Effector CD8-positive, alpha-beta T cell (primary cell): ENCODE measurements around the gene GFRA1.

Experiments used
- DNase-seq: peaks from one replicate; lab custom pipeline; 2025; lab: John Stamatoyannopoulos, UW
- total RNA-seq, 4 experiments: gene quantifications; one replicate each; lab custom pipeline; 2026; lab: John Stamatoyannopoulos, UW

The GFRA1 gene, protein sequence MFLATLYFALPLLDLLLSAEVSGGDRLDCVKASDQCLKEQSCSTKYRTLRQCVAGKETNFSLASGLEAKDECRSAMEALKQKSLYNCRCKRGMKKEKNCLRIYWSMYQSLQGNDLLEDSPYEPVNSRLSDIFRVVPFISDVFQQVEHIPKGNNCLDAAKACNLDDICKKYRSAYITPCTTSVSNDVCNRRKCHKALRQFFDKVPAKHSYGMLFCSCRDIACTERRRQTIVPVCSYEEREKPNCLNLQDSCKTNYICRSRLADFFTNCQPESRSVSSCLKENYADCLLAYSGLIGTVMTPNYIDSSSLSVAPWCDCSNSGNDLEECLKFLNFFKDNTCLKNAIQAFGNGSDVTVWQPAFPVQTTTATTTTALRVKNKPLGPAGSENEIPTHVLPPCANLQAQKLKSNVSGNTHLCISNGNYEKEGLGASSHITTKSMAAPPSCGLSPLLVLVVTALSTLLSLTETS
- total RNA-seq = 0 to 0.72 (median 0.09) reads per million in 4 experiments

DNA sequence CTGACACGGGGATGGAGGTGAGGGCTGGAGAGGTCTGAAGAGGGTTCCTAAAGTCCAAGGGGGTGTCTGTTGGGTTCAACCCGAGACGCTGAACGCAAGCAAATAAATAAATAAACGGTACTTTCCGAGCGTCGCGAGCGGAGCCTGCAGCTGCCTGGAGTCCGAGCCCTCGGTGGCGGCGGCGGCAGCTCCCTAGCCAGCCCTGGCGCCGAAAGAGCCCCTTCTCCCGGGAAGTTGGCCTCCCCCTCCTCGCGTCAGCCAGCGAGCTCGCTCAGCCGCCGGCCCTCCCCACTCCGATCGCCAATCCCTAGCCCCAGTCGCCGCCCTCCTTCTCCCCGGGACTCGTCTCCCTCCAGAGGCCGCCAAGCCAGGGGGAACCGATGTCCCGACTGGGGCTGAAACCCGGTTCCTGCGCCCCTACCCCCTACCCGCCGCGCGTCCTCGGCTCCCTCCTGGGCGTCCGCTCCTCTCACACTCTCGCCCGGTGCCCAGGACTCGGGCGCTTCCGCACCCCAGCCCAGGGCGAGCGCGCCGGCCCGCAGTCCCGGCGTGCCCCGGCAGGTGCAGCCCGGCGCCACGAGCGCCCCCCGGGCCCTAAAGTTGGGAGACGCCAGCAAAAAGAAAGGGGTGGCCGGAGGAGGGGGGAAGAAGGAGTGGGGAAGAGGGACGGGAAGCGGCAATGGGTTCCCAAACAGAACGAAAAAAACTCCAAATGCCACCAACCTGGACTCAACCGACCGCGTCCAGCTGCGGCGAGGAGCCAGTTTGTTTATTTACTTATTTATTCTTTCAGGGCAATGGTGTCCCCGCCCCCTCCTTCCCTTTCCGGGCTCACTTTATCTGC lies at the start of gene GFRA1:
Gene GFRA1 (minus strand): TSS at position 767 of the 844 bp plus-strand sequence. CDS start 1,177 bp downstream, outside the sequence.
- DNase-seq = no peak

DNA sequence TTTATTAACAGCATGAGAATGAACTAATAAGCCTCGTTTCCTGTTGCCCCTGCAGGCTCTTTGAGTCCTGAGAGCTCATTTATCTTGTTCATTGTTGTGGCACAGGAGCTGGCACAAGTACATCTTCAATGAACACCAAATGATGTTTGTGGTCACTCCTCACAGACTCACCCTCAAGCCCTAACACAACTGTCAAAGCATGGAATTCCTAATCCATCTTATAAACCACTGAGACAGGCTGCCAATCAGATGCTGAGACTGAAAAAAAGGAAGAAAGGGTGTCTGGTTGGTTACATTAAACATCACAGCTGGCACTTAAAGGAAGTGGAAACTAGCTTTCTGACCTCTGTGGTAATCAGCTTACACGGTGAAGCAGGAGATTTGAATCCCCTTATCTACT lies 43.5 kb upstream of the GFRA1 start:
- no peak for DNase-seq

DNA sequence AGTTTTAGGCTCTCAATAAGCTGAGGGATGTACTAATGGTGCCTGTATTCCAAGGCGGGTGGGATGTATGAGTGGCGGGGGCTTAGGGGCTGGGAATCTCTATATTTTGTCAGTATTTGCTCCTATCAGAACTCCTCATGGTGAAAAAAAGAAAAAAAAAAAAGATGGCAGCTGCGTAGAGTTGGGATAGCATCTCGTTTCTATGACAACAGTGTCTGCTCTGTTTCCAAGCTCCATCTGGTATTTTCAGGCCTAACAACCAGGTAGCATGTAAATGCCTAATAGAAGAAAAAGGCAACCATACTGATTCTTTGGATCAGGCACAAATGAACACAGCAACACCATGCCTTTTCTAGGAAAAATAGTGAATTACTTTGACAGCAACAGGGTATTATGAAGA lies 39.5 kb upstream of the GFRA1 start:
- DNase-seq = no peak

DNA sequence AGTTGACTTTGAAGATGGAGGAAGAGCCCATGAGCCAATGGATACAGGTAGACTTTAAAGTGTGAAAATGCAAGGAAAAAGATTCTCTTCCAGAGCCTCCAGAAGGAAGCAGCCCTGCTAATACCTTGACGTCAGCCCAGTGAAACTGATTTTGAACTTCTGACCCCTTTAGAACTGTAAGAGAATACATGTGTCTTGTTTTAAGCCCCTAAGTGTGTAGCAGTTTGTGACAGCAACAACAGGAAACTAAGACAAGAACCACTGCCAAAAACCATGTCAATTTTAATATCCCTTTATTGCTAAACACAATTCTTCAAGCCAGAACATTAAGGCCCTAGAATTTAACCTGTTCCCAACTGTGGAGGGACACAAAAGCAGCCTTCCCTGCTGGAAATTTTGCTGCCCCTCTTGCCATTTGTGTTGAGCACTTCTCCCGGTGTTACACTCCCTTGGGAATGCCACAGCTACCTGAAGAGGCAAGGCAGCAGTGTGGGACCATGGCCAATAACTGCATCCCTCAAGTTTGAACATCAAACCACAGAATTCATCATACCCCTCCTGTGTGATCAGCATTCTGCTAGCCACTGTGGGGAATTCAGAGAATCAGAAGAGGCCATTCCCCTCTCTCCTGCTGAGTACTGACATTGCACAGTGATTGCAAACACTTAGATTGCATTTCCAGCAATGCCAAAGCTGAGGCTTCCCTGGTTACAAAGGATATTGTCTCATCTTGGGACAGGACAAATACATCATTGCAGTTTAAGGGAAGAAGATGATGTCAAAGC lies 38.9 kb upstream of the GFRA1 start:
- DNase-seq = no peak

DNA sequence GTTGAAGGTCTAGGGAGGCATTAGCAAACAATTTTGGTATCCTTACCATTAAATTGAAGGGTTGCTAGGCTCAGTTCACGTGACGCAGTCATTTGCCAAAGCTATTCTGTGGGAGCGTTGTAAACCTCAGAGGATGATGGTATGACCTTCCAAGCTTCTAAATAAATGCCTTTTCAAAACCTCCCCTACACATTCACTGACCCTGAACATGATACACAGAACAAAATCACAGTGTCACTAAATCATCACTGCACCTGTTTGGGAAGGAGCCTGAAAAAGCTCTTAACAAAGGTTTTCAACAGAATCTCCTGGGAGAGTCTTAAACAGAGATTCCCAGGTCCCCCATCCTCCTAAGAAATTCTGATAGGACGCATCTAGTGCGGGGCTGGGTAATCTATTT lies 38.0 kb upstream of the GFRA1 start:
- no peak for DNase-seq

DNA sequence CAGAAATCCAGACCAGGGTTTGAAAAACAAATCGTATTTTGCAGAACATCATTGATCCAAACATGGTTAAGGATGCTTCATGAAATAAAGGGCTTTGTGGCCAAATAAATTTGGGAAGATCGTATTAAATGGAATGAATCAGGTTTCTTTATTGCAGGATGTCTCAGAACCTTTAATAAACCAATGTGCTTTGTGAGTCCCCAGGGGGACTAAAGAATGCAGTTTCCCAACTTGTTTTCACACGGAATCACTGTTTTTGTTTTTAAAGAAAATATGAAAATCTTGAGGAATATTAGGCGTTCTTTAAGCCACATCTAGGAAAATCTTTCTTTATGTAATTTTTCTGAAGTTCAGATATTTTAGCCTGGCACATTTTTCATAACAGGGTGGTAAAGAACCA lies 34.4 kb upstream of the GFRA1 start:
- no peak for DNase-seq

DNA sequence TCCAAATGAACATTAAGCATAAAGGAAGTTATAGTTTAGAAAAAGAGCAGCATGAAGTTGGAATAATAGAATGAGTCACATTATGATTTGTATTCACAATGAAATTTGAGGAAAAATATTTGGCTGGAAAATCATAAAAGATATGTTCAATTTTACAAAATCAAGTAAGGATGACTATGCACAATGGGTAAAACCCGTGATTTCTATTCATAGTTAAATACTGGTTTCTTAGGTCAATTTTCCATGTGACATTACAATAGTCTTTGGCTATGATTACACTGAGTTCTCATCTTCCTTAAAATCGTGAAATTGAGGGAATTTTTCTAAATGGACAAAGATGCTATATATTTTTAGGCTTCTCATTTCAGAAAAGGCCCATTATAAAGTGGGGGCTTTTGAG lies 33.8 kb upstream of the GFRA1 start:
- no peak for DNase-seq

DNA sequence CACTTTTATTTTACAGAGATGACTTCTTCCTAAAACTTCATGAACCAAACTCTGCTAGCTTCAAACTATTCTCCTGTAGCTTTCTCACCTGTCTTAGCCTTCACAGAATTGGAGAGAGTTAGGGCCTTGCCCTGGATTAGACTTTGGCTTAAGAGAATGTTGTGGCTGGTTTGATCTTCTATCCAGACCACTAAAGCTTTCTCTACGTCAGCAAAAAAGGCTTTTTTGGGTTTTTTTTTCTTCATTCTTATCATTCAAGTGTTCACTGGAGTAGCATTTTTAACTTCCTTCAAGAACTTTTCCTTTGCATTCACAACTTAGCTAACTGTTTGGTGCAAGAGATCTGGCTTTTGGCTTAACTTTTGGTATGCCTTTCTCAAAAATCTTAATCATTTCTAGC lies 31.9 kb upstream of the GFRA1 start:
- DNase-seq = no peak

DNA sequence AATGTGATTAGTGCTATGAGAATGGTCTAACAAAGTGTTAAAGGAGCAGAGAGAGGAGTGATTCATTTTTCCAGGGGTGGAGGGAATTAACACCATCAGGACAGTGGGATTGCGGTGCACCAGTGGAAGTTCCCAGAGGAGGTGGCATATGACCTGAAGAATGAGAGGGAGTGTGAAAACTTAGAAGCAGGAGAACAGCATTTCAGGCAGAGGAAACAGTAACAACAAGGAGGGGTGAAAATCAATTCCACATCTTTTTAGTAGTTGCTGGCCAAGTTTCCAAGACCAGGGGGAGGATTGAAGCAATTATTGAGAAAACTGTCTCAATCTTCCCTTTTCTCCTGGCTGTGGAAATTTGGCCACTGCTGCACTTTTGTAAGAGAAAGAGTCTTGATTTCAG lies 27.5 kb upstream of the GFRA1 start:
- no peak for DNase-seq

DNA sequence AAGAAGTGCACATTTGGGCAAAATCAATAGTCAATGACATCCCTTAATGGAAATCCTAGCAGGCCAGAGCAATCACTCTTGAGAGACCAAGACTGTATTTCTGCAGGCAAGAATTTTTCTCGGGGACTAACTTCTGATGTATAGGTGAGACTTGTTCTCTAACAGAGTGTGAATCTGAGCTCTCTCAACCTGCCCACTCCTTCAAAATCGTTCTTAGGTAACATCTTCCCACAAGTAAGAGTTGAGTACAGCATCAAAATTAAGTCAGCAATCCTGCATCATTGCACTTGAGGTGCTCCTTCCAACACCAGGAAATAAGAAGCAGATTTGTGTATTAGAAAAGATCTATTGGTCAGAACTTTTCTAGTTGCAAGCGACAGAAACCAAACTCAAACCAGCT lies 25.6 kb upstream of the GFRA1 start:
- no peak for DNase-seq

DNA sequence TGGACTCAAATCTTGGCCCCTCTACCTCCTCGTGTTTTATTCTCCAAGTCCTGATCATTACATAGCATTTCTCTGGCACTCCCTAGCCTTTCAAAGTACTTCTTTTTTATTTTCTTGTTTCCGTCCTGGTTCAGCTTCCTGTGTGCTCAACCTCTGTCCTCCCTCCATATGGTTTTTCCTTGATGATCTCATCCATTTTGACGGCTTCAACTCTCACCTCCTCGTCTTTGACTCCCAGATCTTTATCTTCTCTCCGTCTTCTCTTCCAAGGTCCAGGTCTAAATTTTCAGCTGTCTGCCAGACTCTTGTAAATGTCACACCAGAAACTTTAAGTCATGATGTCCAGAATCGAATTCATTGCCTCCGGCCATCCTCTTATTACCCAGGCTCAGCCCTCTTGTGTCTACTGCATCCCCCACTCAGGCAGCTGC lies 23.3 kb upstream of the GFRA1 start:
- DNase-seq = no peak

DNA sequence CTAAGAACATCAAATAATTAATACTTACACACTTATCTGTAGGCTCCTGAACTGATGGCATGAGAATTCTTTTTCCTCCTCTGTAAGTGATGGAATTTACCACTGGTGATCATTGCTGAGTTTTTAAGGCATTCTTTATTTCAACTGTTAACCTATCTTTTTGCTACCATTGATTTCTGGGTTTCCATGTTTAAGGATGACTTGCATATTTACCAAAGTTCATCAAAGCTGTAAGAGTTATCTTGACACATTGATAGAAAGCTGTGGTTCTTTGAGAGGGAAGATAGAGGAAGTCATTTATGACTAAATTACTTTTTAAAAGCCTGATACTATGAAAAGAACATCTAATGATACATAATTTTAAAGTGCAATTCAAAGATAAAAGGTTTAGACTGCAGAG lies 19.5 kb upstream of the GFRA1 start:
- no peak for DNase-seq

DNA sequence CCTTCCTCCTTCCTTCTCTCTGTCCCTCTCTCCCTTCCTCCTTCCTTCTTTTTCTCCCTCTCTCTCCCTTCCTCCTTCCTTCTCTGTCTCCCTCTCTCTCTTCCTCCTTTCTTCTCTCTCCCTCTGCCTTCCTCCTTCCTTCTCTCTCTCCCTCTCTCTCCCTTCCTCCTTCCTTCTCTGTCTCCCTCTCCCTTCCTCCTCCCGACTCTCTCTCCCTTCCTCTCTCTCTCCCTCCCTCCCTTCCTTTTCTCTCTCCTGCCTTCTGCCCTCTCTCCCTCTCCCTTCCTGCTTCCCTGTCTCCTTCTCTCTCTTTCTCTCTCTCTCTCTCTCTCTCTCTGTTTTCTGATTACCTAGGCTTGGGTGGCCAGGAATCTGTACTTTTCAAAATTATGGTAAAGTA lies 16.6 kb upstream of the GFRA1 start:
- no peak for DNase-seq

DNA sequence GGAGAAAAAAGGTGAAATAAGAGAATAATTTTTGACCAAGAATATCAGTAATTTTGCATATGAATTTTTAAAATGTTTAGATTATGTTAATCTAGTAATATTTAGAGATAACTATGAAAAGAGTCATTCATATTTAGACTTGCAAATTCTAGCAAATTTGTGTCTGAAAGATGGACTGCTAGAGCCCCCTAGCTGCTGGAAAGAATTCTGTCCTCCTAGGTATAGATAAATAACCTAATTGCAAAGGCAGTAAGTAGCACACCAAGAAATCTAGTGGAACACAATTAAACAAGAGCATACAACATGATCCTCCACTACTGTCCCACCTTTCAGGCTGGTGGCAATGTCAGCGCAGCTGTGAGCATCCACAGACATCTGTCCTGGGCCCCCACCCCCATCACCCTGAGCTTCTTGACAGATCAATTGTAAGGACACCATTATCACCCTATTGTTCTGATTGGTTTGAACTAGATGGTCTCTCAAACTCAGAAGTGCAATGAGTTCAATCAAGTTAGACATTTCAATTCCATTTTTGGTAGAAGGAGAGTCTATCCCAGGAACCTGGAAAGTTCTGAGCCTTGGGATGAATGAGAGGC lies 15.0 kb upstream of the GFRA1 start:
- no peak for DNase-seq

DNA sequence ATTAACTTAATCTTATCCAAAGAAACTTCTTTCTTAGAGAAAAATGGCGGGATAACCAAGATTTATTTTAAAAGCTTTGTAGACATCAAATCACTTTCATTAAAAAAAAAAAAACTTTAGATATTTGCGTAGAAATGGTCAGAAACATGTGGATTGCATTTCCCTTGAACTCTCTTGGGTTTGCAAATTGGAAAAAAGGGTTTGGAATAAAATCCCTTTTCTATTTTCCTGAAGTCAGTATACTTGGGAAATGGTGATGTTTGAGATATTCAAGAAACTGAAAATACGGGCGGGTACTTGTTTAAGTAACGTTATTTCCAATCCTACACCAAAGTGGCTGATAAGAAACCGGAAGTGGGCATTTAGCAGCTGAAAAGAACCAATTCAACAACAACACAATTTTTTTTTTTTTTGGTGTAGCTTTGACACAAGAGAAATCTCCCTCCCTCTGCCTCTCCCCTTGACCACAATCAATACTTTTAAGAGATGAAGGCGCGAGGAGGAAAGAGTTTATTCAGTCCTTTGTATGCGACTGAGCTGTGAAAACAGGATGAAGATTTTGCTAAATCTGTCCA lies 13.7 kb upstream of the GFRA1 start:
- no peak for DNase-seq

DNA sequence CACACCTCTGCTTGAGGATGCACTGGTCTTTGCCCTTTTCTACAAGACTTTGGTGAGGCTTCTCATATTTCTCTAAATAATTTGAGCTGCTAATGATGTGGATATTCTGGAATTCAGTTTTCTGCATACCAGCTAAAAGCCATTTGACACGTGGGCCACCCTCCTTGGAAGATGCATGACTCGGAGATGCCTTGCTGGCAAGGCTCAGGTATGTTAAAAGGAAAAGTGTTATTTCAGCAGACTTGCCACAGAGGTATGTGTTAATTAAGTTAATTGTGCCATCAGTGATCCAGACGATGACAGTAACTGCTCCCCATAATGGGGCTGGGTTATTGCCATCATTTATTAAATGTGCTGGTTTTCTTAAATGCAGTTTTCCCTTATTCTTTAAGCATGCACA lies 8.8 kb upstream of the GFRA1 start:
- DNase-seq = no peak

DNA sequence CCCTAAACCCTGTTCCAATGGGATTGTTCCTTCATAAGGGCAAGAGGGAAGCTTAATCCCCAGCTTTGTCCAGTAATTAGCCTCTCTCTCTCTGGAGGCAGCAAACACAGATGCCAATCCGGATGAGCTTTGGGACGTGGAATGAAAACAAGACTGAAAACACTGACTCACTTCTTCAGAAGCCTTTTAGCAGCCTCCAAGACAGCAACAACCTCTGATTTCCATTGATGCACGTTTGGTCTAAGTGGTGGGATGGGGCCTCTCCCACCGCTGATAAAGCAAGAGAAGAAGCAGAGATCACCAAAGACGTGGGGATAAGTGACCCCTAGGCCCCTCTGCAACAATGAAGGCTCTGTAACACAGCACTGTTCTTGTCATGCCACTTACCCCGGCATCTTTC lies 5.8 kb upstream of the GFRA1 start:
- DNase-seq = no peak

DNA sequence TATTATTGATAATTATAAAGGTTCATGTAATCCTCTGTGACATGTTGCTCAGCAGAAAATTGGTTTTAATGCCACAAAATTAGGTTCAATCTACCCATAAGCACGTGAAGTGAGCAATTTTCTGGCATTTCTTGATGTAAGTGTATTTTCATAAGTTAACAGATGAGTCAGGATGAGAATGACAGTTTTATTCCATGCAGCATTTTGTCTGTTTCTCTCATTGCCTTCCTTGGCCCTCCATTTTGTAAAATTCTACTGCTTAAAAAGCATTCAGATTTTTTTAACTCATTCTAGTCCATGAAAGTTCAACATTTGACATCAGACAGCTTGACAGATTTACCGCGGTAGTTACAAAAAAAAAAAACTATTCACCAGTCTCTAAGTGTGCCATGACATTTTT lies 4.0 kb upstream of the GFRA1 start:
- DNase-seq = no peak

DNA sequence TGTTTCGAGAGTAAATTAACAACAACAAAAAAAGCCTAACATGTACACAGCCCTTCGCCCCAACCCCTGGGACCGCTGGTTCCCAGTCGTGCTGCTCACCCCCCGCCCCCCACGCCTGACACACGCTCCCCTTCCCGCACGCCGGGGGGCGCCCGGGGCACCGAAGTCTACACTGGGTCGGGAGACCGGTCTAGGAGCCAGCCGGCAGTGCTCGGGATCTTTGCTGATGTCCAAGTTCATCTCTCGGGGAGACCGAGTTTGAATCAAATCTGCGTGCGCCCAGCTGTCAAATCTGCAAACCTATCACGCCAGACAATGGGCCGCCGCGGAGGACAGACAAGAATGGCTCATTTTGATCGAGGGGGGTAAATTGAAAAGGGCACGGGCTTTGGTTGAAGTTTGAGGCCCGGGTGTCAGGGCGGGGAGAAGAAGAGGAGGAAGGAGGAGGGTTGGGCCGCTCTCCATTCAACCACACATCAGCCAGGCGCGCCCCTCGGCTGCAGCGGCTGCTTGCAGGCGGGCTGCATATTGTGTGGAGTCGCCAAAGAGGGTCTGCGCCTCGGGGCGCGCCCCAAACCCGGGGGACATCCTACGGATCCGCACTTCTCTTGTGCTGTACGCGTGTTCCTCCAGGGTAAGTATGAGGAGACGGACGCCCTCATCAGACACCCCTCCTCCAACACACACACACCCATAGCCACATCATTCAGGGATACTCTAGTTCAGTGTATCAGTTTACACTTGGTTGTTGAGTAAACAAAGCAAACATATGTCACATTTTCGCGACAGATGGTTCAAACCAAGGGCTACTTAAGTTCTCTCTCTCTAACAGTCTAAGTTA lies 1.3 kb upstream of the GFRA1 start:
- no peak for DNase-seq
